HG03354 (cell line): ENCODE data around the gene GALNT17.

ENCODE experiments used
- ATAC-seq: cut with Tn5 transposase; IDR thresholded peaks from one replicate; pipeline ENCODE4 v1.9.1; 2021; ENCODE audit warnings: mild to moderate bottlenecking; ENCODE audit not compliant: unreplicated experiment, poor library complexity, severe bottlenecking

The GALNT17 gene

DNA sequence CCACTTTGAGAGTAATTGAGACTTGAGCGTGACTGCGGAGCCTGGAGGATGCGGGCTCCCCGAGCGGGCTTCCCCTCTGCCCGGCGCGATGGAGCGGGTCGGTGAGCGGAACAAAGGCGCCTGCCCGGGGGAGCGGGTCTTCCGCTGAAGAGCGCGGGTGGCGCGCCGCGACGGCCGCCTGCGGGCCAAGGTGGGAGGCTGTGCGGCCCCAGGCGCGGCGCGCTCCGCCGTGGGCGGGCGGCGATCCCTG lies at the start of gene GALNT17:
TSS of gene GALNT17 (plus strand) at position 18 of the 250 bp plus-strand sequence.
- ATAC-seq = no peak

DNA sequence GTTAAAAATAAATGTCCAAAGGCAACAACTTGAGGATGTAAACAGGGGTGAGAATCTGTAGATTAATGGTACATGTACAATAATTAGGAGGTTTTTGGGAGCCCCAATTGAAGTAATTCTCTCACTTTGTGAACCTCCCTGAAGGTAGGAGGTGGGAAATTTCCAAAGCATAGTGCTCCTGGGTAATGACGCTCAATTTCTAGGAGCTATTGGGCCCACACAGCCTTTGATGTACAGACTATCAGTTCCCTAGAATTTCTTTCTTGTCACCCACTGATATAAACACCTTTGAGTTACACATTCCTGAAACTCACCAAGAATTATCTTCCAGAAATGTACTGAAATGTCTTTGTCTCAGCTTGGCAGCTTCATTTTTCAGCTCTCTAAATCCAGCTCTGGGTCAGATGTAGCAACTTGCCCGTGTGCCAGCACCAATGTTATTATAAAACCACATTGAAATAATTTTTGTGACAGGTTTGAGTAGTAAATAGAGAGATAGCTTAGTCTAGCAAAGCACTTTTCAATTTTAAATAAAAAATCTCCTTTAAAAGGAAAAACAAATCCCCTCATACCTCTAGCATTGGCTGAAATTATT lies 36.6 kb upstream of the GALNT17 start:
- ATAC-seq = no peak

DNA sequence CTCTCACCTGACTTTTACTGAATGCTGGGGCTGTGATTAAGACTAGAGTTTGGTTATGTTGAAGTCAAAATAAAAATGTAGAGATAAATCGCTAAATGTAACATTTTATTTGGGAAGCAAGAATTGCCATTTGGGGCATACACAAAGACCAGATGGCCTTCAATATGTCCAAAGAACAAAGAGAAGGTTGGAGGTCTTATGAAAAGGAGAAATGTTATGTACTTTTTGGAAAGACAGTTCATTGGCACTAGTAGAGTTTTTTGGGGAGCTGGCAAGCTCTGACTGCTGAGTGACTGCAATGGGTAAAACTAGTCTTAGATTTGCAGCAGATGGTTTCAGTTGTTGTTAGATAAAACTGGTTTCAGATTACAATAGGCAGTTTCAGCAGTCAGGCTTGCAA lies 35.6 kb upstream of the GALNT17 start:
- ATAC-seq = no peak

DNA sequence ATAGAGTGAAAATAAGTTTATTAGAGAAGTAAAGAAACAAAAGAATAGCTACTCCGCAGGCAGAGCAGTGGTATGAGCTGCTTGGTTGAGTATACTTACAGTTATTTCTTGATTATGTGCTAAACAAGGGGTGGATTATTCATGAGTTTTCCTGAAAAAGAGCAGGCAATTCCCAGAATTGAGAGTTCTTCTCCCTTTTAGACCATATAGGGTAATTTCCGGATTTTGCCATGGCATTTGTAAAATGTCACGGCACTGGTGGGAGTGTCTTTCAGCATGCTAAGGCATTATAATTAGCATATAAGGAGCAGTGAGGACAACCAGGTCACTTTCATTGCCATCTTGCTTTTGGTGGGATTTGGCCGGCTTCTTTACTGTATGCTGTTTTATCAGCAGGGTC lies 25.7 kb upstream of the GALNT17 start:
- ATAC-seq = no peak

DNA sequence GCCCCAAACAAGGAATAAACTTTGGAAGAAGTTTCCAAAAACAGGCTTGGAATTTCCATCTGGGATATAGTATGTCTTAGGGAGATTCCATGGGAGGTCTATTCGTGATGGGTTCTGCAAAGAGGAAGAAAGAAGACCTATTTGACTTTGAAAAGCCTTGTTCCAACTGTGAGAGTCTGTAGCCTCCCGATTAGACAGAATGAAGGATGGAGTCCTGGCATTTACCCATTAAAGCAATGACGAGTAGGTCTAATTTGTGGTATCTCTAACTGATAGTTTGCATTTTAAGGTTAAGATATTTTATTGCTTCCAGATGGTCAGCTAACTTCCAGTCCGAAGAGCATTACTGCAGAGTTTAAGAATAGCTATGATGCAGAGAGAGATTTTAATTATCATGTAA lies 19.5 kb upstream of the GALNT17 start:
- ATAC-seq = no peak

DNA sequence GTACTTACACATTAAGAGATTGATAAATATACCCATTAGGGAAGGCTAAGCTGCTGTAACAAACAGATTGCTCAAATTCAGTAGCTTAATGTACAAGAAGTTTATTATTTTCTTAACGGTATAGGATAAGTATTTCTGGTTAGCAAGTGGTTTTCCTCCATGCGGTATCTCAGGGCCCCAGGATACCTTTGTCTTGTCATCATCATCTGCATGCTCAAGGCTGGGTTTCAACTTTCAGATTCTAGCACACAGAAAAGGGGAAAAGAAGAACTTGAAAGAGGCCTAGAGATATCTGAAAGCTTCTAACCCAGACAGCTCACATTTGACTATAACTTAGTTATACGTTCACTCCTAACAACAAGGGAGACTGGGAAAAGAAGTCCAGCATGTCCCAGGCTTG lies 11.8 kb upstream of the GALNT17 start:
- no peak for ATAC-seq

DNA sequence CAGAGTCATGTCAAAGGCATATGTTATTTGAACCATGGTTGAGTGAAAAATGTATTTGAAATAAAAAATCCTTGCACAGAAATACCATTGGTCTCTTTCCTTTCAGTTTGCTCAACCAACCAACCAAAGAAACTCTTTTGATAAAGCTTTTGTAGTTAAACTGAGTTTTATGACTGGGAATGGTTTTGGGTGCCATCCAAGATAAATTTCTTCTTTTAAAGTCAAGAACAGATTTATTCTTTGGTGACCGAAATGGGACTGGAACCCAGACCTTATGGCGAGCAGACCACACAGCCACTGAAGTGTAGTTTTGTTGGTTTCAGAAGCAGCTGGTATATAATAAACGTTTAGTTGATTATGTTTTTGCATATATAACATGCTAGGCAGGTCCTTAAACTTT lies 2.8 kb upstream of the GALNT17 start:
- no peak for ATAC-seq

DNA sequence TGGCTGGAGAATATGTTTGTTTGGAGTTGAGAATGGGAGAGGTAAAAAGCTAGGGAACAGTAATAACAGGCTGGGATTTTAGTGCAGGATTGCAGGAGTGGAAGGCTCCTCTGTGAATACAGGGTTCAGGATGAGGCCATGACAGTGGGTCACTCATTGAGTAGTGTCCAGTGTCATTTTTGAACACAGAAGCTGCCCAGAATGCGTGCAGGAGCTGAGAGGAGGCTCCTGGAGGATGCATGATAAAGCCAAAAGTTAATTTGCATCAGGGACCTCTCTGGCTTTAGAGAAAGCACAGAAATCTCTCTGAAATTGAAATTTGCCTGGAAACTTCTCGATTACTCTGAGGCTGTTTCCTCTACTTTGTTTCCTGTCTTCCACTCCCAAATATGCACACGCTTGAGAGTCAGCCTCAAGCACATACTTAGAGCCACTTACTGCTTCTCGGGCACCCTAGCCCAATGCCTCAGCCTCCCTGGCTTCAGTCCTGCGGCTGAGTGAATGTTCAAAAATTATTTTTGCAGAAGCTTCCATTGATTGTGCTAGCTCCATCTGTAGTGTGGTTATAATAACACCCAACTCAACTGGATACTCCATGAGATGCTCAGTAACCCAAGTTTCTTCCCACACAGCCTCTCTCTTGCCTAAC lies 1.8 kb upstream of the GALNT17 start:
- no peak for ATAC-seq

DNA sequence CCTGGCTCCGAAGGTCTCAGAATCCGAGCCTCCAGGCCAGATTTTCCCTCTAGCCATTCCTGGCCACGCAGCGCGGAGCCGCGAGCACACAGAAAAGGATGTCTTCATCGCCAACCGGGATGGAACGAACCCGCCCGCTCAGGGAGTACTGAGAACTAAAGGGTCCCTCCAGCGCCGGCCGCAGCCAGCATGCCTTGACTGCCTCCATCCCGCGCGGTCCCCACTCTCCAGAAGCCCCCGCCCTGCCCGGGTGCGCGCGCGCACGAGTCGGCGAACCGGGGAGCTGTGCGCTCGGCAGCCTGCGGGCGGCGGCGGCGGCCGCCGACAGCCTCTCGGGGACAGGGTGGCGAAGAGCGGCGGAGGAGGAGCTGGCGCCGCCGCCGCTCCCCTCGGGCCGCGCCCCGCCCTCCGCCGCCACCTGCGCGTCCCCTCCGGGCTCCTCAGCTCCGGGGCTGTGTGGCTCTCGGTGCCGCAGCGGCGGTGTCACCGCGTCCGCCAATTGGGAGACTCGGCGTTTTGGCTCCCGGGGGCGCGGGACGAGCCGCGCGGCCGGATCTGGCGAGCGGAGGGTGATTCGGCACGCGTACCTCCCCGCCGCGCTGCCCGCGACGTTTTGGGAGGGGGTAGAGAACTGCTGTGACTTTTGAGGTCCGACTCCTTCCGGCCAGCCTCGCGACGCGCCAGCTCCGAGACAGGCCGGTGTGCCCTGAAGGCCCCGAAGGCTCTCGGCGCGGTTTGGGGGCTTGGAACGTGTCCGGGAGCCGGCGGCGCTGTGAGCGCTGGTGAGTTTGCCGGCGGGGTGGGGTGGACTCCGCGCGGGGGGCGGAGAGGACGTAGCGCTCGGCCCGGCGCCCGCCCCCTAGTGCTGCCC lies 453 bp upstream of the GALNT17 start:
- ATAC-seq = no peak

DNA sequence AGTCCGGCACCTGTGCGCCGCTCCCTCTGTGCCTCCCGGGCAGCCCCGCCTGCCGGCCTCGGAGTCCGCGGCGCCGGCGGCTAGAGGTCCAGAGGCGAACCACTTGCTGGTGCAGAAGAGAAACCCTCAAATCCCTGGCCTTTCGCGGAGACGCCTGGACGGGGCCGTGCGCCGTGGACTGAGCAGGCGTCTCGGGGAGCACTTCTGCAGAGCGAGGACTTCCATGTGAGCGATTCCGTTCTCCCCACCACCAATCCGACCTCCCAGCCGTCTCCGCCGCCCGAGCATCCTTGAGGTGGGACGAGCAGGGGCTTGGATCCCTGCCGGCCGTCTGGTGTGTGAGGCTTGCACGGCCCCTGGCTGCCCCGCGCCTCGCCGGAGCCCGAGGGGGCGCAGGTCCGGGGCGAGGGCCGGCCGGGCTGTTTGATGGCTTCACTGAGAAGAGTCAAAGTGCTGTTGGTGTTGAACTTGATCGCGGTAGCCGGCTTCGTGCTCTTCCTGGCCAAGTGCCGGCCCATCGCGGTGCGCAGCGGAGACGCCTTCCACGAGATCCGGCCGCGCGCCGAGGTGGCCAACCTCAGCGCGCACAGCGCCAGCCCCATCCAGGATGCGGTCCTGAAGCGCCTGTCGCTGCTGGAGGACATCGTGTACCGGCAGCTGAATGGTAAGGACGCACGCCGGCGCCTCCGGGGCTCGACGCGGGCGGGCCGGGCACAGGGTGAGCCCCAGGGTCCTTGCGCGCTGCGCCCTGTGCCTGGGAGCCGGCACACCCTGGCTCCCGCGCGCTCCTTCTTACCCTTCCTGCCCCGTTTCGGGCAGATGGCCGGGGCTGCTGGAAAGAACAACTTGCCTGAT lies 660 bp downstream of the GALNT17 start:
- ATAC-seq = no peak

DNA sequence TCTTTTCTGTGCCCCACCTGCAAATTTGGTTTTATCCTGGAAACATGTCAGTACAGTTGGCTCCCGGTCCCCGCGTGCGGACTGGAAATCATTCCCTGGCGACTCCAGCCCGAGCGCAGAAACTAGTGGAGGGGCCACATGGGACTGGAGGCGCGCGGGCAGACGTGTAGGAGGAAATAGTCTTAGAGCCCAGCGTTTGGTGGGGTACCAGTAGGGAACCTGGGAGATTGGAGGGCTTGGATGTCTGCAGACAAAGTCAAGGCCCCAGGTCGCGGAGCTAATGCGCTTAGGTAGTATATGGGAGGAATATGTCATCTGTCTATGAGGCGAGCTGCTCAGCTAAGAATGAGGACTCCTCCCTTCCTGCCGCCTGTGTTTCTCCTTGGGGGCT lies 1.3 kb downstream of the GALNT17 start:
- ATAC-seq = no peak

DNA sequence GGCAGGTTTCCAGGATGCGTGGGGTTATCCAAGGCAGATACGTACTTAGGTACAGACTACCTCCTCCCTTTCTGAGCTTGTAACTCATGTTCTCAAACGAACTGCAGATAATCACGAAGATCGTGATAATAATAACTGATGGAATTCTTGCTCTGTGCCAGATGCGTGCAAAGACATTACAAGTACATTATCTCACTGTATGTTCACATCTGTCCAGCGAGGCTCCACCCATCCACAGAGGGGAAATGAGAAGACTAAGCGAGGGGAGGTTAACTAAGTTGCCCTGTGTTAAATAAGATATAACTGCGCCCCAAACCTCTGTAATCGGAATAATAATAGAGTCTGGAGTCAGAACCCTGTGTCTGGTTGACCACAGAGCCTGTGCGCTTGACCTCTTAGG lies 1.9 kb downstream of the GALNT17 start:
- no peak for ATAC-seq

DNA sequence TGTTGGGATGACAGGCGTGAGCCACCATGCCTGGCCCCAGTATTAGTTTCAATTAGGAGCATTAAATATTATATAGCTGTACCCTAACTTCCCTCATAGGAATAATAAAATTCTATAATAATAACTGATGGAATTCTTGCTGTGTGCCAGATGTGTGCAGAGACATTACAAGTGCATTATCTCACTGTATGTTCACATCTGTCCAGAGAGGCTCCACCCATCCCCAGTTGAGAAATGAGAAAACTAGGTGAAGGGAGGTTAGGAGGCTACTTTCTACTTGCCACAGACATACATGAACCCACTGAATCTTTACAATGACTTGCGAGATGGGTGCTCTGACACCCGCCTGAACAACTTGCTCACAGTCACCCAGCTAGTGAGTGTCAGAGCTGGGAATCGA lies 3.2 kb downstream of the GALNT17 start:
- no peak for ATAC-seq

DNA sequence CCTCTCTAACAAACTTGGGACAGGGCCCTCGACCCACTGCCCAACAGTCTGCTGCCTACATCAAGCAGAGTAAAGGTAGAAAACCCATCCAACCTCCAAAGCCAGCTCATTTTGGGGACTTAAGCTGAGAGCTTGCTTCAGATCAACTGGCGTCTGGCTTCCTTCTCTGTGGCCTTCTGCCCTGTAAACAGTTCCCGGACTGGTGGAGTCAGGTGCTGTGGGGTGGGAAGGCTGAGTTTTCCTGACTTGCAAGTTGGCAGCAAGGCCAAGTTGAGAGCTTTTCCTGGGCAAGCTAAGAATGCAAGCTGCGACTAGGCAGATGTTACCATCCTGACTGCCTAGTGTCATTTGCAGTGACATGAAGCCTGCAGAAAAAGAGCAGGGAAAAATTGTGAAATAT lies 3.7 kb downstream of the GALNT17 start:
- ATAC-seq = no peak

DNA sequence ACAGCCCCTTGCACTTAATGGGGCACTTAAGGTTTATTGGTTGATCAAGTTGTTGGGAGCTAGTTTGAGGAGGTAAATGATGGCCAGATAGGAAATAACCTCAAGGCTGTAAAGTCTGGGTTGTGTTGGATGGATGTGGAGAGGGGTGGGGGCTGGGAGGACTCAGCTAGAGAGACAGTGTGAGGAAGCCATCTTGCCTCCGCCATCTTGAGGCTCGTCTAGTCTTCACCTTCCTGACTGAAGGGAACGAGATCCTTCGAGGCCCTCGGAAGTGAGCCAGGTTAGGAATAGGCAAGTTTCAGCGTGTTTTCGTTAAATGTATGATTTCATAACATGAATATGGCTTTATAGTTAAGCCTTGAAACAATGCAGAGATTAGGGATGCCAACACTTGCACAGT lies 5.5 kb downstream of the GALNT17 start:
- ATAC-seq = no peak

DNA sequence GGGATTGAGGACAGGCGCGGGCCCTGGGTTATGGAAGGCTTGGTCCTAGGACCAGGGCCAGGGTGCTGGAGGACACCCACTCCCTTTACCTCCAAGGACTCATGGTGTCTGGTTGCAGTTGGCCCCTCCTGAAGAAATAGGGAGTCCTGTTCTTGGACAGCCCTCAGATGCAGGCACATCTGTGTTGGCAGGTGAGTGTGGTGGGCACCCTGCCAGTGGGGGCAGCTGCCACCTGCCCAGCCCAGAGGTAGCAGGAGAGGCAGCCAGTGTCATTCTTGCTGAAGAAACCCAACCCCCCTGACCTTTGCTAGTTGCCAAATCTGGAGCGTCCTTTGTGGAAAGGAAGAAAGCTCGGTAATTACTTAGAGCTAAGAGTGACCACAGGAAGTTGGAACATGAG lies 8.3 kb downstream of the GALNT17 start:
- no peak for ATAC-seq

DNA sequence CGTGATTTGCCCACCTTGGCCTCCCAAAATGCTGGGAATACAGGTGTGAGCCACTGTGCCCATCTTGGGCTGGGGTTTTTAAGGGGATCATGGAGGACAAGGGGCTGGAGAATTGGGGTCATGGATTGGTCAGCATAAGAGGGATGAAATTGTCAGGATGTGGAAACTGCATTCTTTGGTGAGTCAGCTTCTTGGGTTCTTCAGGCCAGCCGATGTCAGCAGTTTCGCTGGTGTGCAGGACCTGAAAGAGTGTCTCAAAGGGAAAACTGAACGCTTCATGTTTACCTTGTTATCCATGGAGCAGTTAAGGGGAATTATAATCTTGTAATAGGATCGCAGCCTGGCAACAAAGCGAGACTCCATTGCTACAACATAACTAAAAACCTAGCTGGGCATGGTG lies 13.0 kb downstream of the GALNT17 start:
- no peak for ATAC-seq

DNA sequence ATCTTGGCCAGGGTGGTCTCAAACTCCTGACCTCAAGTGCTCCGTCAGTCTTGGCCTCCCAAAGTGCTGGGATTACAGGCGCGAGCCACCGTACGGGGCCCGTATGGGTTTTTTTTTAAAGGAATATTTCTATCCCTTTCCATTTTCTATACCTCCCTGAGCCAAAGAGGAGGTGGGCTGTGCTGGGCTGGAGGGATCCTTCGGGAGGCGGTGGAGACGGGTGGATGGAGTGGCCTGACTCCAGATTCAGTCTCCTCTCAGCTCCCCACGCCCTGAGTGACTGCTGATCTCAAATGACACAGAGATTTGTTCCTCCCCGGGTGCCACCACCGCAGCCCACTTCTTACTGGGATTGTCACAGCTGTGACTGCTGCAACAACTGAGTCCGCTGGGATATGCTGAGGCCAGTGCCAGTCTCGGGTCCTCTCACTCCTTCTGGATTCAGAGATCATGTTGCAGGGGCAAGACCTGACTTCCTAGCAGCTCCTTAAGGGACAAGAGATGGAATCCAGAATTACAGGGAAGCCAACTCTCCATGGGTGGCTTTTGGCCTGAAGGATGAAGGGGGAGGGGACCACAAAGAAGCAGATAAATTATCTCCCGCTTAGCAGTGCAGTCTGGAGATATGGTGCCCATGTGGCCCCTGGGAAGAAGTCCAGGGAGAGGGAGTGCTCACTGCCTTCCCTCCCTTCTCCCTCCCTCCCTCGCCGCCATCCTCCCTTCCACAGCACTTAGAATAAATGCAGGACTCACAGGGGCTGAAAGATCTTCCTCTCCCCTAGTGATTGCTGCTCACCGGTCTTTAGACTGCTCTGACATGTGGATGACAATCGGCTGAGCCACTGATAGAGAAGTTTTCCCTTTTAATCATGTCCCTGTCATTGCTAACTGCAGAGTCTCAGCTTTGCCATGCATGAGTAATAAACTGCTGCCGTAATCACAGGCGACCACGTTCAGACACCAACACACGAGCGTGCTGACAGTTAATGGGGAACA lies 14.3 kb downstream of the GALNT17 start:
- no peak for ATAC-seq

DNA sequence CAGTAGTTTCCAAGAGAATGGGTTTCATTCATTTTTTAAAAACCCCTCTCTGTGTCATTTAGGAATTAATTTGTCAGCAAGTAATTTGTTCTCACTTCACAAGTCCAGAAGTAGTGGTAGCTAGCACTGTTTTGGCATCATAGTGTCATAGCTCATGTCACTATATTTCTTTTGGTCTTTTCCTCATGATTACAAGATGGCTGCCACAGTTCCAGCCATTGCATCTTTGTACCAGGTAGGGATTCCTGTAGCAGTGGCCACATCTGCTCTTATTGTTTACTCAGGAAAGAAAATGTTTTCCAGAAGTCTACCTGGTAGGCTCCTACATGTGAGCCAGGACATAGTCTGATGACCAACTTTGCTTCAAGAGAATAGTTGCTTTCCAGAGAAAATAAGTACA lies 16.2 kb downstream of the GALNT17 start:
- no peak for ATAC-seq
